Caco-2 (cell line): ENCODE results near the gene KRT73. TPM values are rescaled to one million over a fixed set of nuclear protein-coding genes. Genes with fewer than 3 reads are reported as not detected.

Experiments
- BruUV-seq: library from RNA; stranded (reverse); fragments of 400-500 nt; replicated peaks from 2 replicates; lab custom pipeline; 2021; lab: Mats Ljungman, UMichigan
- CTCF ChIA-PET: fragments of 300-600 bp; sonication (Branson Sonifier 250); formaldehyde crosslinking; loops from one replicate; lab custom pipeline; 2022; ENCODE audit warnings: antibody characterized with exemption; lab: Charles Lee
- POLR2A ChIA-PET: fragments of 300-600 bp; sonication (Branson Sonifier 250); formaldehyde crosslinking; loops from one replicate; lab custom pipeline; 2022; ENCODE audit warnings: antibody characterized with exemption; lab: Charles Lee
- DNase-seq, 2 experiments: peaks; one replicate each; pipeline versions ENCODE4 v3.0.0 to v3.0.0-alpha.2; 2020 to 2022
- H3K27me3 ChIP-seq: replicated peaks from 2 replicates; pipeline ENCODE4 v1.6.0; 2011; ENCODE audit warnings: low read length; ENCODE audit not compliant: control insufficient read depth, insufficient read depth
- H3K36me3 ChIP-seq: 2 replicates; pipeline ENCODE4 v1.5.1; 2011; ENCODE audit warnings: low read length; ENCODE audit not compliant: control insufficient read depth, insufficient read depth
- H3K4me1 ChIP-seq: fragments of 250-450 bp; sonication (Bioruptor Pico); 2 replicates; pipeline ENCODE4 v1.5.1; 2020; ENCODE audit warnings: mild to moderate bottlenecking
- H3K4me3 ChIP-seq: 2 replicates; pipeline ENCODE4 v1.5.1; 2011; ENCODE audit warnings: low read depth, mild to moderate bottlenecking, control low read depth, low read length
- H3K9me3 ChIP-seq: fragments of 250-450 bp; sonication (Bioruptor Pico); 2 replicates; pipeline ENCODE4 v1.5.1; 2020; ENCODE audit warnings: mild to moderate bottlenecking, moderate library complexity
- H3K27ac Mint-ChIP-seq: one replicate; pipeline ENCODE4 v1.8.0; 2022; ENCODE audit warnings: mixed read lengths; ENCODE audit not compliant: unreplicated experiment
- H3K27me3 Mint-ChIP-seq: one replicate; pipeline ENCODE4 v1.8.0; 2022; ENCODE audit warnings: mixed read lengths; ENCODE audit not compliant: insufficient read depth, unreplicated experiment
- H3K36me3 Mint-ChIP-seq: one replicate; pipeline ENCODE4 v1.8.0; 2022; ENCODE audit warnings: mild to moderate bottlenecking, mixed read lengths; ENCODE audit not compliant: insufficient read depth, unreplicated experiment
- H3K4me1 Mint-ChIP-seq: one replicate; pipeline ENCODE4 v1.8.0; 2022; ENCODE audit warnings: low read depth, mixed read lengths; ENCODE audit not compliant: unreplicated experiment
- H3K4me3 Mint-ChIP-seq: one replicate; pipeline ENCODE4 v1.8.0; 2022; ENCODE audit warnings: mild to moderate bottlenecking, moderate library complexity, mixed read lengths; ENCODE audit not compliant: unreplicated experiment
- H3K9me3 Mint-ChIP-seq: one replicate; pipeline ENCODE4 v1.8.0; 2022; ENCODE audit warnings: mixed read lengths; ENCODE audit not compliant: unreplicated experiment
- CTCF ChIP-seq, 2 experiments: fragments of 200-600 bp in 1 of 2; IDR thresholded peaks; 1 replicate in 1 of 2; 2 replicates in 1 of 2; pipeline versions ENCODE4 v1.5.1 to v1.8.0; 2011 to 2022; ENCODE audit warnings: antibody characterized with exemption in 1 of 2, control low read depth in 1 of 2, inconsistent platforms in 1 of 2, low read depth in 1 of 2, low read length in 1 of 2, mild to moderate bottlenecking in 1 of 2, moderate library complexity in 1 of 2; ENCODE audit not compliant: insufficient read depth in 1 of 2, severe bottlenecking in 1 of 2, unreplicated experiment in 1 of 2
- intact Hi-C: fragments of 100-400 bp; cut with micrococcal nuclease; formaldehyde crosslinking; loops from one replicate; pipeline ENCODE4 v1.10.0; 2022; ENCODE audit not compliant: unreplicated experiment
- total RNA-seq: library from RNA; stranded (reverse); gene quantifications from 2 replicates; pipeline ENCODE4 v1.2.3, GENCODE V29; 2022

The KRT73 gene
- total RNA-seq, 1 experiment from 2014 or later, result not detected

- Histone ChIP-seq H3K36me3 (no peaks in the 10 kb centered on the region), H3K4me1 (no peaks in the 10 kb centered on the region), H3K27me3 (no peaks in the 10 kb centered on the region; the same call in 1 of the 2 replicates), H3K9me3 (no peaks in the 10 kb centered on the region), H3K4me3 (no peak overlapping the region)
- no peaks in the 10 kb centered on the region for H3K36me3 Mint-ChIP-seq
- ChIA-PET CTCF (interaction anchor here (0.6 kb wide), 1 partner anchor 224 kb away, joined by 3 read pairs; no protein-coding TSS in a partner anchor), POLR2A (no interaction called here)
- DNase-seq, result no peak
- H3K27ac Mint-ChIP-seq, result no peak overlapping the region
- no TSS peak for BruUV-seq
- H3K4me3 Mint-ChIP-seq, result no peak overlapping the region
- no peaks in the 10 kb centered on the region for H3K9me3 Mint-ChIP-seq
- no peak for TF ChIP-seq CTCF (IDR thresholded peaks at IDR 0.05; ENCODE audit: insufficient read depth in 1 of 2, low read depth in 1 of 2, low read length in 1 of 2, severe bottlenecking in 1 of 2, unreplicated experiment in 1 of 2)
- no peaks in the 10 kb centered on the region for H3K4me1 Mint-ChIP-seq
- intact Hi-C loops, result no loop called here
- peaks cover 32% of the 10 kb centered on the region for H3K27me3 Mint-ChIP-seq
Observed at GRCh38 chr12:52646613-52647012, 28.3 kb upstream of the KRT73 start.

- Histone ChIP-seq H3K9me3 (no peaks in the 10 kb centered on the region), H3K4me3 (no peak overlapping the region), H3K4me1 (no peaks in the 10 kb centered on the region), H3K36me3 (no peaks in the 10 kb centered on the region), H3K27me3 (no peaks in the 10 kb centered on the region; the same call in 1 of the 2 replicates)
- intact Hi-C loops, result no loop called here
- Mint-ChIP-seq H3K27ac (no peak overlapping the region), H3K9me3 (no peaks in the 10 kb centered on the region), H3K36me3 (no peaks in the 10 kb centered on the region), H3K4me3 (no peak overlapping the region), H3K27me3 (peaks cover 31% of the 10 kb centered on the region), H3K4me1 (no peaks in the 10 kb centered on the region)
- CTCF ChIA-PET, result interaction anchor here (0.6 kb wide), 1 partner anchor 225 kb away, joined by 3 read pairs; no protein-coding TSS in a partner anchor
- BruUV-seq, result no TSS peak
- POLR2A ChIA-PET, result no interaction called here
- no peak for TF ChIP-seq CTCF (IDR thresholded peaks at IDR 0.05; ENCODE audit: insufficient read depth in 1 of 2, low read depth in 1 of 2, low read length in 1 of 2, severe bottlenecking in 1 of 2, unreplicated experiment in 1 of 2)
- DNase-seq, result no peak
Observed at GRCh38 chr12:52645982-52646381, 27.6 kb upstream of the KRT73 start.

- no peak for DNase-seq
- TF ChIP-seq CTCF (IDR thresholded peaks at IDR 0.05; ENCODE audit: insufficient read depth in 1 of 2, low read depth in 1 of 2, low read length in 1 of 2, severe bottlenecking in 1 of 2, unreplicated experiment in 1 of 2), result no peak
- ChIA-PET POLR2A (no interaction called here), CTCF (no interaction called here)
- Mint-ChIP-seq H3K27ac (no peak overlapping the region), H3K4me3 (no peak overlapping the region), H3K9me3 (no peaks in the 10 kb centered on the region), H3K27me3 (peaks cover 31% of the 10 kb centered on the region), H3K4me1 (no peaks in the 10 kb centered on the region), H3K36me3 (no peaks in the 10 kb centered on the region)
- H3K36me3 ChIP-seq, result no peaks in the 10 kb centered on the region
- H3K27me3 ChIP-seq, result no peaks in the 10 kb centered on the region; the same call in 1 of the 2 replicates
- H3K4me3 ChIP-seq, result no peak overlapping the region
- intact Hi-C loops, result no loop called here
- H3K4me1 ChIP-seq, result no peaks in the 10 kb centered on the region
- no TSS peak for BruUV-seq
- H3K9me3 ChIP-seq, result no peaks in the 10 kb centered on the region
Observed at GRCh38 chr12:52645120-52645761, 26.9 kb upstream of the KRT73 start.
